GM18870 (cell line): ENCODE results near the gene RPUSD2.

Experiments
- ATAC-seq: cut with Tn5 transposase; IDR thresholded peaks from one replicate; pipeline ENCODE4 v1.9.1; 2021; ENCODE audit warnings: moderate library complexity; ENCODE audit not compliant: unreplicated experiment

The RPUSD2 gene

DNA sequence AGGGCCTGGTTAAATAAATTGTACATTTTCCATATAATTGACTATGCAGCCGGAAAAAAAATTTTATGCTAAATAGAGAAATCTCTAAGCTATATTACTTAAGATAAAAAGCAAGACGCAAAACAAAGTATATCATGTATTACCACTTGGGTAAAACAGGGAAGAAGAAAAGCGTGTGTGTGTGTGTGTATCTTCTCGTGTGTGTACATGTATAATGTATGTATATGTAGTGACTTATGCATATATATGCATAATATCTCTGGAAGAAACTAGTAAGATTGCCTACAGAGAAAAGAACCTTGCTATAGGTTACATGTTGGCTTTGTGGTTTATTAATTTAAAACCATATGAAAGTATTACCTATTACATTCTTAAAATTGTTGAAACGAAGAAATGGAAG lies 44.0 kb downstream of the RPUSD2 start:
- no peak for ATAC-seq

- no peak for ATAC-seq
These were observed 48.9 kb downstream of the RPUSD2 start for GRCh38 chr15:40618023-40618422.

DNA sequence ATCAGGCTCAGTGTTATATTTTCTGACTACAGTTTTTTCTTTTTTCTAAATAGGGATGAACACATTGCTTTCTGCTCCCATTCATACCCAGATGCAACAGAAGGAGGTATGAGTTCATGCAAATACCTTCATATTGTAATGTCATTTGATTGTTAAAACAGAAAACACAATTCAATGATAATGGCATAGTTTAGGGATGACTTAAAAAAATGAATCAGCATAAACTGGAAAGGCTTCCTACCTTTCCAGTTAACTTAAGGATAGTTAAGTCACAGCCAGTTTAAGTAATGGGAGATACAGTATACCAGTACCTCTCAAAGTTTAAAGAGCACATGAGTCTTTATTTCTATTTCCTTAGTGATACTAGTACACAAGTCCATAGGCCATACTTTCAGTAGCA lies 49.8 kb downstream of the RPUSD2 start:
- ATAC-seq, result no peak

DNA sequence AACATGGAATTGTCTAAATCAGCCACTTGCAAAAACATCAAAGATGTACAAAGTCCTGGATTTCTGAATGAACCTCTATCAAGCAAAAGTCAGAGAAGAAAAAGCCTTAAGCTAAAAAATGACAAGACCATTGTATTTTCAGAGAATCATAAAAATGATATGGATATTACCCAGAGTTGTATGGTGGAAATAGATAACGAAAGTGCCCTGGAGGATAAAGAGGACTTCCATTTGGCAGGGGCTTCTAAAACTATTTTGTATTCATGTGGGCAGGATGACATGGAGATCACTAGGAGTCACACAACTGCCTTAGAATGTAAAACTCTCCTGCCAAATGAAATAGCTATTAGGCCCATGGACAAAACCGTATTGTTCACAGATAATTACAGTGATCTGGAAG lies 54.3 kb downstream of the RPUSD2 start:
- ATAC-seq, result no peak
